ENCODE measurements around the gene TOM1L2. TPM values are rescaled to one million over a fixed set of nuclear protein-coding genes. Genes with fewer than 3 reads are reported as not detected.
A peak's percentile ranks its signal among the peaks of the same experiment; 100 is the strongest.

Gene TOM1L2
- total RNA-seq, 3 donors from 2014 or later = 32.3 to 39.1 (median 36.4) TPM

GRCh38 chr17:17856386-17856785 lies 115.8 kb downstream of the TOM1L2 start:
- intact Hi-C loops (cut with DNase I; ENCODE audit: low total_unique reads) = loop anchor here (5.0 kb wide), 1 partner anchor 44 kb away; no protein-coding TSS in a partner anchor
- DNase-seq (ENCODE audit: low spot score in 2 of 2) = no peak
- no peak for TF ChIP-seq POLR2AphosphoS5 (IDR thresholded peaks at IDR 0.05)
- no peak for TF ChIP-seq POLR2A (IDR thresholded peaks at IDR 0.05)
- no peak for TF ChIP-seq CTCF (IDR thresholded peaks at IDR 0.05)
- no peaks in the 10 kb centered on the region for H3K27me3 ChIP-seq
- no peaks in the 10 kb centered on the region for H3K36me3 ChIP-seq
- H3K27ac ChIP-seq = peak overlapping the region; percentile 32 to 48
- H3K4me1 ChIP-seq = no peaks in the 10 kb centered on the region
- no peak overlapping the region for H3K4me3 ChIP-seq
- H3K9me3 ChIP-seq = no peaks in the 10 kb centered on the region

DNA sequence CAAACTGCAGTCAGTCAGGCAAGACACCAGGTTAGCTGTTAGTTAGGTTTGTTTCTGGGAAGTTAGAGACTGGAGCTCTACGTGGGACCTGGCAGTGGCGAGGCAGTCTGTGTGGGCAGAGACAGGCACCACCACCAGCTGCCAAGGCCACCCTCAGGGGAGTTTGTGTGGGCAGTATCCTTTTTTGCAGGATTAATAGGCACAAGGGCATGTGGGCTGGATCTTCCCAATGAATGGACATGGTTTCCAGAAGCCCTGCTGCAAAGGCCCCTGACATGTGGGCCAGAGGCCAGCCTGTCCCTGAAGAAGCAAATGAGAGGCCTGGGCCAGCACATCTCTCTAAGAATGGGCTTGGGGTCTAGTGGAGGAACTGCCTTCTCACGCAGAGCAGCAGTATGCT lies 116.2 kb downstream of the TOM1L2 start:
- Histone ChIP-seq H3K27ac (peak overlapping the region; percentile 32 to 48), H3K4me1 (no peaks in the 10 kb centered on the region), H3K4me3 (no peak overlapping the region), H3K36me3 (no peaks in the 10 kb centered on the region), H3K27me3 (no peaks in the 10 kb centered on the region), H3K9me3 (no peaks in the 10 kb centered on the region)
- intact Hi-C loops (cut with DNase I; ENCODE audit: low total_unique reads) = loop anchor here (5.0 kb wide), 1 partner anchor 44 kb away; no protein-coding TSS in a partner anchor
- DNase-seq (ENCODE audit: low spot score in 2 of 2) = no peak
- TF ChIP-seq POLR2AphosphoS5 (IDR thresholded peaks at IDR 0.05) (no peak), POLR2A (IDR thresholded peaks at IDR 0.05) (no peak), CTCF (IDR thresholded peaks at IDR 0.05) (no peak)

GRCh38 chr17:17853811-17854447 lies 118.3 kb downstream of the TOM1L2 start:
- TF ChIP-seq POLR2A (IDR thresholded peaks at IDR 0.05) = no peak
- TF ChIP-seq POLR2AphosphoS5 (IDR thresholded peaks at IDR 0.05) = no peak
- TF ChIP-seq CTCF (IDR thresholded peaks at IDR 0.05) = no peak
- H3K36me3 ChIP-seq = no peaks in the 10 kb centered on the region
- DNase-seq (ENCODE audit: low spot score in 2 of 2) = no peak
- no peaks in the 10 kb centered on the region for H3K27me3 ChIP-seq
- H3K27ac ChIP-seq = peak overlapping the region in 1 of 2 donors; percentile 21
- no peak overlapping the region for H3K4me3 ChIP-seq
- H3K9me3 ChIP-seq = no peaks in the 10 kb centered on the region
- intact Hi-C loops (cut with DNase I; ENCODE audit: low total_unique reads) = no loop called here
- peaks cover 11 to 13% of the 10 kb centered on the region in 2 donors for H3K4me1 ChIP-seq

DNA sequence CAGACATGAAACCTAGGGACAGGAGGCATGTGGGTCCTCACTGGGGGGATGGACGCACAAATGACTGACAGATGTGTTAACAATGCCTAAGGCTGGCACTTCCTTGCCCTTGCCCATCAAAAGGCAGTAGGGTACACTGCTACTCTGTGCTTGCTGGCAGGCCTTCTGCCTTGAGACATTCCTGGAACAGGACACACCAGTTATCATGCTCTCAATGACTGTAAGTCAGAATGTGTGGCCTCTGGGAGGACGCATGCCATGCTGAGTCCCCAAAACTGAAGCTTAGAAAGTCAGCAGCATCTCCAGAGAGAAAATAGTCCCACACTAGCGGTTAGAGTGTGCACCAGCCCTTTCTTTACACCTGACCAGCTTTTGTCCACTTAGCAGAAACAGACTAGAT lies 119.3 kb downstream of the TOM1L2 start:
- Histone ChIP-seq H3K4me1 (peaks cover 19 to 22% of the 10 kb centered on the region in 2 donors), H3K36me3 (no peaks in the 10 kb centered on the region), H3K9me3 (no peaks in the 10 kb centered on the region), H3K27me3 (no peaks in the 10 kb centered on the region), H3K4me3 (no peak overlapping the region), H3K27ac (peak overlapping the region in 1 of 2 donors; percentile 12)
- no peak for DNase-seq (ENCODE audit: low spot score in 2 of 2)
- TF ChIP-seq POLR2A (IDR thresholded peaks at IDR 0.05) (no peak), CTCF (IDR thresholded peaks at IDR 0.05) (no peak), POLR2AphosphoS5 (IDR thresholded peaks at IDR 0.05) (no peak)
- intact Hi-C loops (cut with DNase I; ENCODE audit: low total_unique reads) = no loop called here

DNA sequence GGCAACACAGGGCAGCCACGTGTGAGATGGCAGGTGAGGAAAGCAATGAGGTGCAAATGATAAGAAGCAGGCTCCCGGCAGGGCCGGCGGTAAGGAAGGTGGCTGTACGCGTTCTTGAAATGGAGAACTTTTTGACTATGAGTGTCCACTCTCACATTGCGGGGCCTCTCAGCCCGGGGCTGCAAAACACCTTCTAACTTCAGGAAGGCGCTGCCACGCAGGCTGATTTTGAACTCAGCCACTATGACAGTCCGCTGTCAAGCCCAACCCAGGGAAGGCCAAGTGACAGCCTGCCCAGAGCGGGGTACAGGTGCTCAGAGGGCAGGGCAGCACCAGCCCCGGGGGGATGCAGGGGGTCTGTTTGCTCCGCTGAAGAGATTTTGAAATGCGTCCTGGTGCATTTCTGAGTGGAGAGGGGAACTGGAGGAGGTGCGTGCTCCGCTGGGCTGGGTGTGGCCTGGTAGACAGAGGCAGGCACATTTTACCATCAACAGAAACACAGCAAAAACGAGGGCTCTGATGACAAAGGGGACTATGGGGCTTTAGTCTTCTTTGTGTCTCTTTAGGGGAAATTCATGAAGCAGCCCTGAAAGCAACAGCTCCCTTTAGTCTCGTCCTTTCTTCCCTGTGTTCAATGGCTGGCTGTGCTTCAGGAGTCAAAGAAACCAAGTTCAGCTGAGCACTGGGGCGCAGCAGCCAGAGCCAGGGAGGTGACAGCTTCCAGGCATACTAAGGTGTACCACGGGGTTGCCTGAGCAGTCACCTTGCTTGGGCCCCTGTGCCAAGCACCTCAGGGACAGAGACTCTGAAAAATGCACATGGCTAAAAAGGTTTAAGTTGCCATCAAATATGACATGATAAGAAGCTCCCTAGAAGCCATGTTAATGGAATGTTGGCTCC lies 120.8 kb downstream of the TOM1L2 start:
- no peak for DNase-seq (ENCODE audit: low spot score in 2 of 2)
- peak overlapping the region; percentile 42 to 94 for H3K27ac ChIP-seq
- H3K4me1 ChIP-seq = peaks cover 19 to 22% of the 10 kb centered on the region in 2 donors
- H3K36me3 ChIP-seq = no peaks in the 10 kb centered on the region
- H3K27me3 ChIP-seq = no peaks in the 10 kb centered on the region
- intact Hi-C loops (cut with DNase I; ENCODE audit: low total_unique reads) = no loop called here
- no peaks in the 10 kb centered on the region for H3K9me3 ChIP-seq
- no peak for TF ChIP-seq CTCF (IDR thresholded peaks at IDR 0.05)
- no peak for TF ChIP-seq POLR2AphosphoS5 (IDR thresholded peaks at IDR 0.05)
- TF ChIP-seq POLR2A (IDR thresholded peaks at IDR 0.05) = no peak
- no peak overlapping the region for H3K4me3 ChIP-seq

All from breast epithelium (tissue), 4 donors.